H1 (cell line): ENCODE data around the gene CRABP1. TPM values are rescaled to one million over a fixed set of nuclear protein-coding genes. Genes with fewer than 3 reads are reported as not detected.

Source experiments
- CHD2 ChIP-seq: IDR thresholded peaks from 2 replicates; pipeline ENCODE4 v1.6.1; 2012; ENCODE audit warnings: low read length, improper control_type of control experiment
- RXRA ChIP-seq: IDR thresholded peaks from 2 replicates; pipeline ENCODE4 v1.6.1; 2011; ENCODE audit warnings: low read depth, mild to moderate bottlenecking, low read length, moderate library complexity; ENCODE audit not compliant: insufficient read depth
- TBP ChIP-seq: IDR thresholded peaks from 2 replicates; pipeline ENCODE4 v1.6.1; 2011; ENCODE audit warnings: low read depth, low read length, improper control_type of control experiment
- YY1 ChIP-seq: IDR thresholded peaks from 2 replicates; pipeline ENCODE4 v1.6.1; 2011; ENCODE audit warnings: low read depth, mild to moderate bottlenecking, low read length
- polyA plus RNA-seq, 7 experiments: library from polyadenylated mRNA; depleted of rRNA in 3 of 7; stranded (reverse) in 5 of 7; unstranded in 2 of 7; fragments of >200 nt in 5 of 7; fragments of 200-250 nt in 2 of 7; gene quantifications; 1 replicate in 5 of 7; 2 replicates in 1 of 7; 4 replicates in 1 of 7; pipeline versions ENCODE4 v1.2.1 to v1.2.3, GENCODE V29; 2011 to 2013; ENCODE audit warnings: missing spikeins in 2 of 7, mixed read lengths in 2 of 7
- total RNA-seq: library from RNA; stranded (reverse); fragmentation: NEBNext Ultra II Directional; extraction: Animal tissue kit (Norgen Biotek cat#: 25700); gene quantifications from 2 replicates; pipeline ENCODE4 v1.2.1, GENCODE V29; 2021

Gene CRABP1
- total and polyA plus RNA-seq, 2 of the 8 experiments (the other 6 are each of a cell fraction or from before 2014, with no cell fraction given) = 385 to 655 TPM

DNA sequence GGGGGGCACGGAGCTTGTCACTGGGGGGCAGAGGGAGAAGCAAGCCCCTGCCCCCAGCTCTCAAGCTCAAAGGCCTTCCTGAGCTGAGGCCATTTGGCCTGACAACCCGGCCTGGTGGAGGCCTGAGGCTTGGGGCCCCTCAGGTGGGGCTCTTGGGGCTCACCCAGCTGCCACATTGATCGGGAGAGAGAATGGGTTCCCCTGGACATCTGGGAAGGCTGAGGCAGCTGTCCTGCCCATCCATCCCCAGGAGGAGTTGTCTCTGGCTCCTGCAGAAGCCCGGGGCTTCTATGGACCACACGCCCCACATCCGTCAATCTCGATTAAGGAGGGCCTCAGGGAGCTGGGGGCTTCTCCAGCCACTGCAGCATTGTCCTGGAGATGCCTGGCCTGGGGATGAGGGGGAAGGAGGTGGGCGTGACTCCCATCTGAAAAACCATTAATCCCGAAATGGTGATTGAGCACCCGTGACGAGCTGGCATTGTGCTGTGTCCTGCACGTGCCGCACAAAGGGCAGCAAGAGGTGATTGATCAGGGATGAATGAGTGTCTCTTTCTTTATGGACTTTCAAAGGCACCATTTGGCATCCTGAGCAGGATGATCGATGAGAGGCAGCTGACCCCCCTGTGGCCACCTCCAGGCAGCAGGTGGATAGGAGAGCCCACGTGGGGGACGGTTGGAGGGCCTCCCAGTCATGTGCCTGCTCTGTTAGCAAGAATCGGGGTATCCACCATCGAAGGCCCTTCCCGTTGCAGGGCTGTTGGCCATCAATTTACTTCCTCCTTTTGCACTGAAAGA is 17.2 kb upstream of the CRABP1 start (continued):
- no peak for TF ChIP-seq TBP
- TF ChIP-seq RXRA = no peak
- TF ChIP-seq CHD2 = no peak
- TF ChIP-seq YY1 = no peak
